ENCODE data around the gene EEF1E1.

DNA sequence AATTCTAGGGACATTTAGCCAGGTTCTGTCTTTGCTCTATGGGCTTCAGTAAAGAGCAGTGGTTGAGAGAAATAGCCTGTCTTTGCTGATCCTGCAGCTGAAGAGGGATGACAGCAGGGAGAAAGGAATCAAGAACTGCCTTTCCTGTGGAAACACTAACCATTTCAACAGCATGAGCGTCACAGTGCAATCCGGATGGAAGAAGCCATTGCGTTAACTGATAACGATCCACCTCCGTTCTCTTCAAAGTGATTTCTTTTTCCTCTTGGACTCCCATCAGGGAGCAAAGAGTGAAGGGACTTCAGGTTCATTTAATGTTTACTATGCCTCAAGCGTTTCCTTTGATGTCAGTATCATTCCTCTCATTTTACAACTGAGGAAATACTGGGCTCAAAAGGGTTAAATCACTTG, 35.2 kb upstream of the EEF1E1 start:
- TF ChIP-seq, protein P1, sequence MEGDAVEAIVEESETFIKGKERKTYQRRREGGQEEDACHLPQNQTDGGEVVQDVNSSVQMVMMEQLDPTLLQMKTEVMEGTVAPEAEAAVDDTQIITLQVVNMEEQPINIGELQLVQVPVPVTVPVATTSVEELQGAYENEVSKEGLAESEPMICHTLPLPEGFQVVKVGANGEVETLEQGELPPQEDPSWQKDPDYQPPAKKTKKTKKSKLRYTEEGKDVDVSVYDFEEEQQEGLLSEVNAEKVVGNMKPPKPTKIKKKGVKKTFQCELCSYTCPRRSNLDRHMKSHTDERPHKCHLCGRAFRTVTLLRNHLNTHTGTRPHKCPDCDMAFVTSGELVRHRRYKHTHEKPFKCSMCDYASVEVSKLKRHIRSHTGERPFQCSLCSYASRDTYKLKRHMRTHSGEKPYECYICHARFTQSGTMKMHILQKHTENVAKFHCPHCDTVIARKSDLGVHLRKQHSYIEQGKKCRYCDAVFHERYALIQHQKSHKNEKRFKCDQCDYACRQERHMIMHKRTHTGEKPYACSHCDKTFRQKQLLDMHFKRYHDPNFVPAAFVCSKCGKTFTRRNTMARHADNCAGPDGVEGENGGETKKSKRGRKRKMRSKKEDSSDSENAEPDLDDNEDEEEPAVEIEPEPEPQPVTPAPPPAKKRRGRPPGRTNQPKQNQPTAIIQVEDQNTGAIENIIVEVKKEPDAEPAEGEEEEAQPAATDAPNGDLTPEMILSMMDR (IDR thresholded peaks at IDR 0.05), result no peak
- TF ChIP-seq EZH2phosphoT487 (IDR thresholded peaks at IDR 0.05), result no peak

All from neural progenitor cell (in vitro differentiated cells).